Kidney glomerular epithelial cell (primary cell): Measurements from ENCODE around the gene RAB11FIP2.

Source experiments
- DNase-seq: peaks from one replicate; lab custom pipeline; 2025; lab: John Stamatoyannopoulos, UW

The RAB11FIP2 gene

DNA sequence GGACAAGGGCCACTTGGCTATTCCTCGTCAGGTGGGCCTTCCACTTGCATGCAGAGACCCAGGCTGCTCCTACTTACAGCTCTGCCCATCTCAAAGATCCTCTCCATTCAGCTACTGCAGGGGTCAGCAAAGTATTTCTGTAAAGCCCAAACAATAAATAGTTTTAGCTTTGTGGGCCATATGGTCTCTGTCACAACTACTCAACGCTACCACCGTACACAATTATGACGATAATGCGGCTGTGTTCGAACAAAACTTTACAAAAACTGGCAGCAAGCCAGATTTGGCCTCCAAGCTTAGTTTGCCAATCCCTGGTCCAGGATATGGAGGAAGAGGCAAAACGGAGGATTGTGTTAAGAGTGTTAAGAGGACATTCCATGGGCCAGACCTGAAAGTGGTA lies 12.8 kb downstream of the RAB11FIP2 start:
- DNase-seq, result no peak

DNA sequence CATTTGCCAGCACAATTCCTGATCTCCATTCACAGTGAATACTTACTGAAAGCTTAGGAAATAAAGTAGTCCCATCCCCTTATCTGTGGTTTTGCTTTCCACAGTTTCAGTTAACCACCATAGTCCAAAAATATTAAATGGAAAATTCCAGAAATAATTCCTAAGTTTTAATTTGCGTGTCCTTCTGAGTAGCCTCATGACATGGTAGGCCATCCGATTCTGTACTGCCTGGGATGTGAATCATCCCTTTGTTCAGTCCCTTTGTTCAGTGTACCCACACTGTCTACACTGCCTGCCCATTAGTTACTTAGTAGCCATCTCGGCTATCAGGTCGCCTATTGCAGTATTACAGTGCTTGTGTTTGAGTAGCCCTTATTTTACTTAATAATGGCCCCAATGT lies 14.2 kb downstream of the RAB11FIP2 start:
- DNase-seq, result no peak

DNA sequence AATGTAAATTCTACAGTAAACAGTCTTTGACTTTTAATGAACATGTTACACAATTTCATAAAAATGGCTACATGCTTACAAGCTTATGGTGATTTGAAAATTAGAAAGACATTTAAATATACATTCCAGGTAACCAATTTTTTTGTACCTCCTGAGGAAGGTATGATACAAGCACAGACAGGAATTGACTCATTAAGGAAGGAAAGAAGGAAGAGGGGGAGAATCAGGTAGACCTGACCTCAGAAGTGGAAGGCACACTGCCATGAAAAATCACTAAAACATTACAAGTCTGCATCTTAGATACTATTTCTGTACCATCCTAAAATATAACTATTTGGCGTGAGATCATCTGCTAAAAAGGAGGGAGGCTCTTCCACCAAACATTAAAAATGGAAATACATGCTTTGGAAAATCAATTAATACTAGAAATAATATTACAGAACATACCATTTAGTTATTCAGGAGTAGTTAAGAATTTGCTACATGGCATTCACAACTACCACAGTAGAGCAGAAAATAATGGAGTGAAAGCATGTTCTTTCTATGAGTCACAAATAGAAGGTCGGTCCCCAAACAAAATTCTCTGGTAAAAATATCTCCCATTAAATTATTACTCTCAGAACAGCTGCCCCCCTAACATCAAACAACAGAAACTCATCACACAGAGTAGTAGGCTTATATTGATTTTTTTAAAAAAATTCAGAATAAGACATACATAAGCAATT lies 15.2 kb downstream of the RAB11FIP2 start:
- DNase-seq, result peak; percentile 22

DNA sequence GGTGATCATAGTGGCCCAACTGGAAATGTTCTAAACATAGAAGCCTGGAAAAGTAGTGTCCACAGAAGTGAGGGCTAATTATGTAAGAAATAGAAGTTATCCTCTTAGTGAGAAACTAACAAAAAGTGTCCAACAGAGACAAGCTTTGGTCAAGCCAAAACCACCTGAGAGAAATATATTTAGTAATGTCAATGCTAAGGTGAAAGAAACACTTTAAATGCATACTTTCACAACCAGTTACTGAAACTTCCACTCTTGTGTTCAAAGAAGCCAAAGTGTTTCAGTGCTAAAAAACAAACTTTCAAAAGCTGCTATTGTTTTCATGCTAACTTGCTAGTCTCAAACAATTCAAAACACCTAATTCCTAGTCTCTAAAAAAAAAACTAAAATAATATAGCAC lies 18.1 kb downstream of the RAB11FIP2 start:
- DNase-seq, result no peak

- no peak for DNase-seq
Measured at GRCh38 chr10:118027397-118027796, 19.3 kb downstream of the RAB11FIP2 start.

GRCh38 chr10:118026936-118027335 lies 19.8 kb downstream of the RAB11FIP2 start:
- DNase-seq, result no peak

GRCh38 chr10:118020365-118020764 lies 26.4 kb downstream of the RAB11FIP2 start:
- no peak for DNase-seq

DNA sequence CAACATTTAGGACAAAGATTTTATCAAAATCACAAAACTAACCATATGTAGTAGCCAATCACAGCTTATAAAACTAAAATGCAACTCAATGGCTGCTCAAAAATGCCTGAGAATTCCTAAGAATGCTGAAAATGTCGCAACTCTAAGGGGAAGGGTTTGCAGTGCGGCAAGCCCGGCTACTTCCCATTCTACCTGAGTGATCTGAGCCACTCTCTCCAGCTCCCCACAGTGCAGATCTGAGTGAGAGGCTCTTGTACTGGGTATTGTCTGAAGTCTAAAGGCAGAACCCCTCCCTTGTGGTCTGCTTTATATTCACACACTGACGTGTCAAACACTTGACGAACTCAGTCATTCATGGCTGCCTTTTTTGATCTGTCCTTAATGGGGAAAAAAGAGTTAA lies 28.9 kb downstream of the RAB11FIP2 start:
- DNase-seq, result no peak

GRCh38 chr10:118017071-118017740 lies 29.5 kb downstream of the RAB11FIP2 start:
- no peak for DNase-seq

GRCh38 chr10:118012952-118013525 lies 33.7 kb downstream of the RAB11FIP2 start:
- no peak for DNase-seq

- no peak for DNase-seq
Measured at GRCh38 chr10:118007773-118008172, 39.0 kb downstream of the RAB11FIP2 start.

DNA sequence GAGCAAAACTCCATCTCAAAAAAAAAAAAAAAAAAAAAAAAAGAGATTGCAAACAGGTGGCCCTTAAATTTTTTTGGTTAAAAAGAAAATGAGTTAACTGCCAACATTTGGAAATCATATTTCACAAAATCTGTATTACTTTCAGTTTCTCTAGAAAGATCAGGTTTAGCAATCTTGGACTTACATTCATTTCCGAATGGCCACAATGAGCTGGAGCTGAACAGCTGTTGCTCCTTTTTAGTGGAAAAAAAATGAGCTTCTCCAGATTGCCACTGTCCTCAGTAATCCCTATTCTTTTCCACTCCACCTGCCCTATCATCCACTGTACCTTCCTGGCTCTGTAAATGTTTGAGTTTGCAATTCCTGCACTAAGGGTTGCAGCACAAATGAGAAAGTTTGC lies 43.6 kb downstream of the RAB11FIP2 start:
- DNase-seq, result no peak

DNA sequence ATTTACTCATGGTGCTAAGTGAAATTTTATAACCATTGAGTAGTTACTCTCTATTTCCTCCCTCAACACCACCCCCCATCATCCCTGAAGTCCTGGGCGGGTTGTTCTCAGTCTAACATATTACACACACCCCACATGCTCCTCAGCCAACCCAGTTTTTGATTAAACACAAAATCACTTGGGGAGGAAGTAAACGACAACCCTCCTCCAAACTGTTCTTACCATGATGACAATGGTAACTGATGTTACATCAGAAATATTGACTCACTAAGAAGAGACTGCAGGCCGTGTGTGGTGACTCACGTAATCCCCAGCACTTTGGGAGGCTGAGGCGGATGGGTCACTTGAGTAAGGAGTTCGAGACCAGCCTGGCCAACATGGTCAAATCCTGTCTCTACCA lies 44.2 kb downstream of the RAB11FIP2 start:
- no peak for DNase-seq

- DNase-seq, result no peak
Measured at GRCh38 chr10:117997673-117998072, 49.1 kb downstream of the RAB11FIP2 start.

DNA sequence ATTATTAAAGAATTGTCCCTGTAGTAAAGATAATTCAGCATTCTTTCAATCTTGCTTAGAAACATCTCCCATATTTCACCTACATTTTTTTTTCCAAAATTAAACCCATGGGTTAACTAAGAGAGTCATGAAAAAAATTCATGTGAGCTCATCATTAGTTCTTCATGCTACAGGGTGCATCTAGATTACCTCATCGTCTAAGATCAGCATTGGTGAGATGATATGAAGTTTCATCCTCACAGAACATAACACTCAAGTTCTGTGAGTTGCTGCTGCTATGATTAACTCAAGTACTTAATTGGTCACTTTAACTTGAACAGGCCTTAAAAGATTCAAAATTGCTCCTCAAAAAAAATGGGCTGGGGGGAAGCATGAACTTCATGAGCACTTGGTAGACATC lies 50.0 kb downstream of the RAB11FIP2 start:
- DNase-seq, result no peak

DNA sequence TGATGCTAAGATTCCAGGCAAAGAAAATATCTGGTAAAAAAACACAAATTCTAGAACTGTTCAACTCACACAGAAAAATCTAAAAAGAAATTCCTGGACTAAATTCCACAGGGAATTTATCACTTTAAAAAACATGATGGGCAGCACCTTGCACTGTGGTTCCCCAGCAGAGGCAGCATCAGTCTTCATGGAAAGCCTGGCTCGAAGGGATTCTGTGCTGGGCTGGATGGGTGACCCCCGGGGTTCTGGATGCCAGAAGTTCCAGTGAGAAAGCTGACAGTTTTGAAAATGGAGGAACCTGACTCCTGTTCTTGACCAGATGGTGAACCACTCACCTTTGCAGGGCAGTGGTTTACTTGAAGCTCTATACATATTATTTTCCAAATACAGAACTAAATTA lies 52.0 kb downstream of the RAB11FIP2 start:
- no peak for DNase-seq

DNA sequence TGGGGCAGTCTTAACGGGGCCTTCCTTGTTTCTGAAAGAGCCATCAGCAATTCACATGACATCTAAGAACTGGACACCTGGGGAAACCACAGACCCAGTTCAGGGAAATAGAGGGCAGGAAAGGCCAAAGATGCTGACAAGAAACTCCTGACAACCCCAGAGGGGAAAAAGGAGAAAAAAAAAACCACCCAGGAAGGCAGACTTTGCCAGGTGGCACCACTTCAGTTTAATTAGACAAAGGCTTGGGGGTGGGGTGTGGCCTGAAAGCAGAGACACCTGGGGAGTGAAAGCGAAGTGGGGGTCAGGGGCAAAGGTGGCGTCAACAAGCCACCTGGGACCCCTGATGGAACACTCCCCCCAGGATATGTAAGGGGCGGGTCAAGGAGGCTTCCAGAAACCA lies 53.6 kb downstream of the RAB11FIP2 start:
- DNase-seq, result no peak

- DNase-seq, result no peak
Measured at GRCh38 chr10:117991701-117992100, 55.0 kb downstream of the RAB11FIP2 start.

GRCh38 chr10:117989962-117990361 lies 56.8 kb downstream of the RAB11FIP2 start:
- no peak for DNase-seq

GRCh38 chr10:117988814-117989213 lies 57.9 kb downstream of the RAB11FIP2 start:
- DNase-seq, result no peak

DNA sequence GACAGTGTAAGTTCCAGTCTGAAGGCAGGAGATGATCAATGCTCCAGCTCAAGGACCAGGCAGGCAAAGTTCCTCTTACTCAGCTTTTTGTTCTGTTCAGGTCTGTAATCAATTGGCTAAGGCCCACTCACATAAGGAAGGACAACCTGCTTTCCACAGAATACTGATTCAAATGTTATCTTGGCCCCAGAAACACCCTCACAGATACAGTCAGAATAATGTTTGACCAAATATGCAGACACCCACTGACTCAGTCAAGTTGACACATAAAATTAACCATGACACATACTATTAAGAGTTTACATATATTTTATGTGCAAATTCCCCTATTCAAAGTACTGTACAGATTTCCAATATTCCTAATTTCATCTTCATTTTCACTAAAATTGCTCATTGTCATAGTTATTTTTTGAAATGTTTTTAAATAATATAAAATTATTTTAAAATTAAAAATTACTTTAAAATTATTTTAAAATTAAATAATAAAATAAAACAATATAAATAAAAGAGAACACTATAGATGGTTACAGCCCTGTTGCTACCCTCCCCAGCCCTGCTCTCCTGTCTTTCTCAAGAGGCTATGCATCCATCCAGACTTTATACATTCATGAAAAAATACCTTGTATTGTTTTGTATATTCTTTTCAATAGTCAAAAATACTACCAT lies 59.4 kb downstream of the RAB11FIP2 start:
- no peak for DNase-seq

- DNase-seq, result peak; percentile 18
Measured at GRCh38 chr10:117983961-117984360, 62.8 kb downstream of the RAB11FIP2 start.
